NB4 (cell line): ENCODE results near the gene PRR20D.

Experiments used
- CTCF ChIP-seq: IDR thresholded peaks from one replicate; pipeline ENCODE4 v1.5.1; 2012; ENCODE audit warnings: low read depth, low read length
- MAX ChIP-seq: IDR thresholded peaks from 2 replicates; pipeline ENCODE4 v1.6.1; 2011; ENCODE audit warnings: low read depth, low read length
- POLR2A ChIP-seq: IDR thresholded peaks from 2 replicates; pipeline ENCODE4 v1.6.1; 2011; ENCODE audit warnings: mild to moderate bottlenecking; ENCODE audit not compliant: insufficient read length; ENCODE audit errors: extremely low read depth

- TF ChIP-seq CTCF (no peak), POLR2A (no peak), MAX (no peak)
Observed at GRCh38 chr13:57128909-57129308, 31.5 kb upstream of the PRR20D start.
